ENCODE results near the gene LRRC73.
"Not testable (repeated sequence)": the region's sequence is repeated elsewhere in the genome, so short reads cannot be mapped to it uniquely, and the experiment has no call there.

The LRRC73 gene

GRCh38 chr6:43493230-43493629 lies 16.9 kb downstream of the LRRC73 start:
- no peak for DNase-seq (ENCODE audit: low spot score)

DNA sequence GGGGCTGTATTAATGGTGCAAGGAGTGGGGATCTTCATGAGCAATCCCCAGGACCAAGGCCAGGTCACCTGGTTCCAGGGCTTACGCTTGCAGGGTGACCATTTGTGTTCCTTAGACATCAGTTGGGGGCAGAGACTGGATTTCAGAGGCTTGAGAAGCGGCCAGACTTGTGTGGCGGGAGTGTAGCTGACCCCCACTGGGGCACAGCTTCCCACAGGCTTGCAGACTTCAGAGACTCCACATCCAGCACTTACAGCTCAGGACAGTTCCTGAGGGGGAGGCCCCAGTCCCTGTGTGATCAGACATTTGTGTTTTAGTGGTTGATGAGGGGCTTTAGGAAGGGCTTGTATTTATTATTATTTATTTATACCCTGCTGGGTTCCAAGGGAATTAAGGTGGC lies 17.5 kb downstream of the LRRC73 start:
- DNase-seq (ENCODE audit: low spot score) = no peak

DNA sequence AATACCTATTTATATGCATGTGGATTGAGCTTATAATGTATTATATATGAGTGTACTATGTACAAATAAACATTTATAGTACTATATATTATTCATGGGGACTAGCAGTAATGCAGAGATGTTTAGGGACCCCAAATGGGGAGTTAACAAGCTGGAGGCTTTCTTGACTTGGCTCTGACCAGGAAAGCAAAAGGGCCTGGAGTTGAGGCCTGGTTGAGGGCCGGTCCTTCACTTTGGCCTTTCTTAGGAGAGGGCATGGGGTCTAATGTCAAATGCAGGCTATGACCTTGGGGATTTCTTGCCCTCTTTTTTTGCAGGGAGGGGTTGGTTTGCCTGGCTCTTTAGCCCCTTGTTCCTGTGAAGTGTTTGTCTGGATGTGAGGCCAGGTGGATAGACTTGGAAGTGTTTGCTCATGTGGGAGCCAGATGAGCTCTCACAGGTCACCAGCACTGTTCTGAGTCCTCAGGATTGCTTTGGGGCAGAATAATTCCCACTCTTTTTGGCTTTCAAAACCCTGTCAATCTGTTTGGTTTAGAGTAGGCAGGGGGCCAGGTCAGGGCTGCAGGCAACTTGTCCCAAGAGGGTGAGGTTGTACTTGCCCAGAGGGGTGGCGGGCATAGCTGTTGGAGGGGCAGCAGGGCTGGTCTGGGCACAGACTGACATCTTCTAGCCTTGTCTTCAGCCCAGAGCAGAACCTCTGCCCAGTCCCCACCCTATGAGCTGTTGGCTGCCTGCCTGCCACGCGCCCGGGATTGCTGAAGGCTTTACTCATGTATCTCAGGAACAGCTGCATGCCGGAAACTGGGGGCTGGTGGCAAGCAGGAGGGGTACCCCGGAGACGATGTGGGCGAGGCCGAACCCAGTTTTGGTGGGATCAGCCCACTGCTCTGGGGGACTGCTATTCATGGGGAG lies 18.1 kb downstream of the LRRC73 start:
- no peak for DNase-seq (ENCODE audit: low spot score)

DNA sequence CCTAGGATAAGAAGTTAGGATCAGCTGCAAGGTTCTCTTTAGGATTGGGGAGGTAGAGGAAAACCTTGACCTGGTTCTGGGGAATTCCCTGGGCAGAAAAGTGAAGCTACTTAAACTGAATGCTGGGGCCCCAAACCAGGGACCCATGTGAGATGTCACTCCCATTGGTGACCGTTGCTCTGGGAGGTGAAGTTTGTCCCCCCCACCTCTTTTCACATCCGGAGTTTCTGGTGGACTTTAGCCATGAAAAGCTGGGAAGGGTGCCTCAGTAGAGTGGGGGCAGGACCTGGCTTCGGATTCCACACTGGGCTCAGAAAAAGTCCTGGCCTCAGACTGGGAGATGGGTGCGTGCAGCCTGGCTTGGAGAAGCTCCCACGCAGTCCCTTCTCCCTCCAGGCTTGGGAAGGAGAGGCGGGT lies 19.6 kb downstream of the LRRC73 start:
- DNase-seq (ENCODE audit: low spot score) = no peak

- DNase-seq (ENCODE audit: low spot score) = no peak
These were observed 20.7 kb downstream of the LRRC73 start for GRCh38 chr6:43489277-43490072.

GRCh38 chr6:43488667-43489276 lies 21.4 kb downstream of the LRRC73 start:
- DNase-seq (ENCODE audit: low spot score) = no peak

DNA sequence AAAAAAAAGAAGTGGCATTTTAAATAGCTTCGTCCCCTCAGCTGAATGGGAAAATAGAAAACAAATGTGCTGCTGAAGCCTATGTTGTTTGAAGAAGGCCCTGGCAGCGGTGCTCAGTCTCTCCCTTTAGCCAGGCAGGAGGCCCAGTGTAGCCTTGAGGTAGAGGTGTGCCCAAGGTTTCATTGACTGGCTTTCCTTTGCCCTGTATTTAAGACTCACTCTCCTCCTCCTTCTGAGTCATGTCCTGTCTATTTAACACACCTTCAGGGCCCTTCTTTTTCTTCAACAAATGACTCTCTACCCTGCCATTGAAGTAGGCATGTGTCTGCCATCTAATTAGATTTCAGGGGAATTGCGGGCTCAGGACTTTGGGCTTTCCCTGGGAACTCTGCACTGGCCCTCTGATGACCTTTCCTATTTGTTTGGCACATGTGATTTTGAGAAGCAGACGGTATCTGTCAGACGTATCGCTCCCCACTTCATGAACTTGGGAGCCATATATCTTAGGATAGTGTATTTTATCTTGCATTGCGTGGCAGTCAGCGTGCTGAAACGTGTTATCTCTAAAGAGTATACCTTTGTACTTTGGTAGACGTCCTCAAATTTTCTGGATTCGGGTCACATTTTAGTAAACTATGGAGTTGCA lies 28.4 kb downstream of the LRRC73 start:
- no peak for DNase-seq (ENCODE audit: low spot score)

GRCh38 chr6:43481075-43481474 lies 29.1 kb downstream of the LRRC73 start:
- DNase-seq (ENCODE audit: low spot score) = no peak

GRCh38 chr6:43478008-43478372 lies 32.2 kb downstream of the LRRC73 start:
- DNase-seq (ENCODE audit: low spot score) = no peak

GRCh38 chr6:43477235-43478007 lies 32.7 kb downstream of the LRRC73 start, which contains the start of gene TJAP1:
Gene TJAP1 (plus strand): TSS chr6:43477570. CDS start chr6:43499002, 21,432 bp downstream.
- DNase-seq (ENCODE audit: low spot score) = peak; percentile 72

- DNase-seq (ENCODE audit: low spot score) = no peak
These were observed 33.4 kb downstream of the LRRC73 start for GRCh38 chr6:43476746-43477145.

DNA sequence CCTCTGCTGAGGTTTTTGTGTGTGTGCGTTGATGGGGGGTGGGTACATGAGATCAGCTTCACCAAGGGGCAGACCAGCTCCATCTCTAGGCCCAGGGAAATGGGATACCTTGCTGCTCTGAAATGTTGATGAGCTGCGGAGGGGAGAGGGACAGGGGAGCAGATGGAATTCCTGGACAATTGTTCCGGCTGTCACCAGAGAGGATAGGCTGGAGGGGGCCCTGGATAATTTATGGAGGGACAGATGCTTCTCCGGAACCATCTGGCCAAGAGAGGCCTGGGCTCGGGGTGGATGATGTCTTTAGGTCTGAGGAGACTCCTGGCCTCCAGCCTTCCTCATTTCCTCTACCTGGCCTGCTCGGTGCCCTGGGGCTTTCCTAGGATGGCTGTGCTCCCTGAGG lies 34.6 kb downstream of the LRRC73 start:
- no peak for DNase-seq (ENCODE audit: low spot score)

DNA sequence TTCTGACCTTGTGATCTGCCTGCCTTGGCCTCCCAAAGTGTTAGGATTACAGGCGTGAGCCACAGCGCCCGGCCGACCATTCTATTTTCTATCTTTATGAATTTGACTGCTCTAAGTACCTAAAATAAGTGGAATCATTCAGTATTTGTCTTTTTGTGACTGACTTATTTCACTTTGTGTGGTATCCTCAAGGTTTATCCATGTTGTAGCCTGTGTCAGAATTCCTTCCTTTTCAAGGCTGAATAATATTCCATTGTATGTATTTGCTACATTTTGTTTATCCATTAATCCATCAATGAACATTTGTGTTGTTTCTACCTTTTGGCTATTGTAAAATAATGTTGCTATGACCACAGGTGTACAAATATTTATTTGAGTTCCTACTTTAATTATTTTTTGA lies 37.6 kb downstream of the LRRC73 start:
- DNase-seq (ENCODE audit: low spot score) = no peak

GRCh38 chr6:43471399-43471798 lies 38.7 kb downstream of the LRRC73 start:
- DNase-seq (ENCODE audit: low spot score) = no peak

GRCh38 chr6:43469947-43470346 lies 40.2 kb downstream of the LRRC73 start:
- DNase-seq (ENCODE audit: low spot score) = no peak

DNA sequence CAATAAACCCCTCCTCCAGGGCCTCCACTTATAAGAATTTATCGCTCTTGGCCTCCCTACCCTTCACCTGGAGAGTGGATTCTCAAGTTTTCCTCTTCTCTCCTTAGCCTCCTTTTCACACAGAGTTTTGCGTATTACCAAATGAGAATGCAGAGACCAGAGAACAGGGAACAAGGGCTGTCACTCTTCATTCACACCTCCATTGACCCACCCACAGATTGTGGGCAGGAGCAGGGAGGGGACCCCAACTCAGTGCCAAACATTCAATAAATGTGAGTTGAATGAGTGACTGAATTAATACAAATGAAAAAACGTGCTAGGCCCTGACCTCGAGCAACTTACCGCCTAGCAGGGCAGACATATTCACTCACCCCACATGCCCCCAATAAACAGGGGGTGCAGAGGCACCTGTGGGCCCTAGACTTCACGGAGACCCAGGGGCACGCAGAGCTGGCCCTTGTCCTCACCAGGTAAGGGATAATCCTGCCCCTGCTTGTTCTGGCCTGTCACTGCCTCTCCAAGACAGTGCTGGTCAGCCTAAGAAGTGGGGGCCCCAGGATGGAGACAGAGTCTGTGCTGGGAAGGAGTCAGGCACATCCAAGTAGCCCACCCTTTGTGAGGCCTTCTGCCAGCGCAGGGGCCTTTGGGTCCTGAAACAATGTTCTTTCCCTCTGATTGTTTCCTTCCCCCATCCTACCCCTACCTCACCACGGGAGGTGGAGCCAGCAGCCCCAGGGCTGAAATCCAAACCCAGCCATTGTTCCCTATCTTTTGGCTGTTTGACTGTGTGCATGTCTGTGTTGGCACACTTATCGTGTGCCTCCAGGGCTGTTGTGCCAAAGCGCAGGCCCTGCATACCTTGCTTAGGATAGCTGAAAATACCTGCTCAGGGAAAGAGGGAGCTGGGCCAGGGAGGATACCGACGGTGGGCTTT lies 41.1 kb downstream of the LRRC73 start:
- DNase-seq (ENCODE audit: low spot score) = no peak

- no peak for DNase-seq (ENCODE audit: low spot score)
These were observed 41.9 kb downstream of the LRRC73 start for GRCh38 chr6:43468240-43468639.

GRCh38 chr6:43467752-43468151 lies 42.4 kb downstream of the LRRC73 start:
- no peak for DNase-seq (ENCODE audit: low spot score)

- not testable (repeated sequence) for DNase-seq (ENCODE audit: low spot score)
These were observed 42.9 kb downstream of the LRRC73 start for GRCh38 chr6:43467265-43467664.

GRCh38 chr6:43465948-43466347 lies 44.2 kb downstream of the LRRC73 start:
- DNase-seq (ENCODE audit: low spot score) = no peak
